ENCODE data around the gene CISH. TPM values are rescaled to one million over a fixed set of nuclear protein-coding genes. Genes with fewer than 3 reads are reported as not detected.

The CISH gene
- total and polyA plus RNA-seq, 4 donors: 4.7 to 32.5 (median 24.3) TPM

DNA sequence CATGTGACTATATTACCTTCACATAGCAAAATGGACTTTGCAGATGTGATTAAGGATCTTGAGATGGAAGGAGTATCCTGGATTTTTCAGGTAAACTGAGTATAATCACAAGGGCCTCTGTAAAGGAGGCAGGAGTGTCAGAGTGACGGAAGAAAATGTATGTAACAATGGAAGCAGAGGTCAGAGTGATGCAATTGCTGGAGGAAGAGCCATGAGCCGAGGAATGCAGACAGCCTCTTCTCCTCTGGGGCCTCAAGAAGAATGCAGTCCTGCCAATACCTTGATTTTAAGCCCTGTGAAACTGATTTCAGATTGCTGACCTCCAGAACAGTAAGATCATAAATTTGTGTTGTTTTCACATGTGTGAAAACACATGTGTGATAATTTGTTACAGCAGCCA is 27.2 kb downstream of the CISH start (continued):
- TF ChIP-seq TAF1 (conservative IDR thresholded peaks at IDR 0.05): no peak
- TF ChIP-seq RXRA (IDR thresholded peaks at IDR 0.05): no peak

DNA sequence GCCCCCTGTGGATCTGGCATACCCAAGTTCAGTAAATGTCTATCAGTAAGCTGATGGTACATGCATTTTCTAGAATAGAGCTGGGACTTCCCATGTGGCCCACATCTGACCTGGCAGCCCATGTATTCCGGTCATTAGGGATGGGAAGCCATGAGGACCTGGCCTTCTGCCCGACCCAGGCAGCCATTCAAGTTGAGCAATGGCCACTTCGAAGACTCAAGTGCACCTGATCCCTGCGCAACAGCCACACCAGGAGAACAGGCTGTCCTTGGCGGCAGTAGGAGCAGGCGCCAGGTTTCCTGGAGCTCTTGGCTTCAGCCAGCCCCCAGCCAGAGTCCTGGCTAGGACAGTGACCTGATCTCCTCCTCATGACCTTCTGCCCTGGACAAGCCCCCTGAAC is 27.7 kb downstream of the CISH start:
- no peak overlapping the region for H3K4me3 ChIP-seq (ENCODE audit: low read depth in 1 of 3, low read length in 3 of 3)
- TF ChIP-seq FOXA1 (IDR thresholded peaks at IDR 0.05) (no peak), SP1 (IDR thresholded peaks at IDR 0.05) (peak; percentile 89), HNF4G (IDR thresholded peaks at IDR 0.05) (peak; percentile 47), RAD21 (IDR thresholded peaks at IDR 0.05) (peak in 1 of 2 donors; percentile 40), EGR1 (IDR thresholded peaks at IDR 0.05; ENCODE audit: low read depth in 2 of 2) (peak in 1 of 2 donors; percentile 84), NR2F2 (IDR thresholded peaks at IDR 0.05) (peak; percentile 35), RXRA (IDR thresholded peaks at IDR 0.05) (peak; percentile 97), HNF4A (conservative IDR thresholded peaks at IDR 0.05) (peak; percentile 82 to 85), JUND (IDR thresholded peaks at IDR 0.05) (peak; percentile 67 to 79), FOXA2 (IDR thresholded peaks at IDR 0.05) (peak; percentile 48), GABPA (IDR thresholded peaks at IDR 0.05 in 1 of 2, conservative IDR thresholded peaks at IDR 0.05 in 1 of 2) (no peak), YY1 (IDR thresholded peaks at IDR 0.05) (peak; percentile 96), TAF1 (conservative IDR thresholded peaks at IDR 0.05) (no peak)
- TF ChIP-seq, protein P1, sequence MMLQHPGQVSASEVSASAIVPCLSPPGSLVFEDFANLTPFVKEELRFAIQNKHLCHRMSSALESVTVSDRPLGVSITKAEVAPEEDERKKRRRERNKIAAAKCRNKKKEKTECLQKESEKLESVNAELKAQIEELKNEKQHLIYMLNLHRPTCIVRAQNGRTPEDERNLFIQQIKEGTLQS (IDR thresholded peaks at IDR 0.05): no peak
- TF ChIP-seq, protein P2, sequence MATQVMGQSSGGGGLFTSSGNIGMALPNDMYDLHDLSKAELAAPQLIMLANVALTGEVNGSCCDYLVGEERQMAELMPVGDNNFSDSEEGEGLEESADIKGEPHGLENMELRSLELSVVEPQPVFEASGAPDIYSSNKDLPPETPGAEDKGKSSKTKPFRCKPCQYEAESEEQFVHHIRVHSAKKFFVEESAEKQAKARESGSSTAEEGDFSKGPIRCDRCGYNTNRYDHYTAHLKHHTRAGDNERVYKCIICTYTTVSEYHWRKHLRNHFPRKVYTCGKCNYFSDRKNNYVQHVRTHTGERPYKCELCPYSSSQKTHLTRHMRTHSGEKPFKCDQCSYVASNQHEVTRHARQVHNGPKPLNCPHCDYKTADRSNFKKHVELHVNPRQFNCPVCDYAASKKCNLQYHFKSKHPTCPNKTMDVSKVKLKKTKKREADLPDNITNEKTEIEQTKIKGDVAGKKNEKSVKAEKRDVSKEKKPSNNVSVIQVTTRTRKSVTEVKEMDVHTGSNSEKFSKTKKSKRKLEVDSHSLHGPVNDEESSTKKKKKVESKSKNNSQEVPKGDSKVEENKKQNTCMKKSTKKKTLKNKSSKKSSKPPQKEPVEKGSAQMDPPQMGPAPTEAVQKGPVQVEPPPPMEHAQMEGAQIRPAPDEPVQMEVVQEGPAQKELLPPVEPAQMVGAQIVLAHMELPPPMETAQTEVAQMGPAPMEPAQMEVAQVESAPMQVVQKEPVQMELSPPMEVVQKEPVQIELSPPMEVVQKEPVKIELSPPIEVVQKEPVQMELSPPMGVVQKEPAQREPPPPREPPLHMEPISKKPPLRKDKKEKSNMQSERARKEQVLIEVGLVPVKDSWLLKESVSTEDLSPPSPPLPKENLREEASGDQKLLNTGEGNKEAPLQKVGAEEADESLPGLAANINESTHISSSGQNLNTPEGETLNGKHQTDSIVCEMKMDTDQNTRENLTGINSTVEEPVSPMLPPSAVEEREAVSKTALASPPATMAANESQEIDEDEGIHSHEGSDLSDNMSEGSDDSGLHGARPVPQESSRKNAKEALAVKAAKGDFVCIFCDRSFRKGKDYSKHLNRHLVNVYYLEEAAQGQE (IDR thresholded peaks at IDR 0.05): no peak
- TF ChIP-seq, protein P3, sequence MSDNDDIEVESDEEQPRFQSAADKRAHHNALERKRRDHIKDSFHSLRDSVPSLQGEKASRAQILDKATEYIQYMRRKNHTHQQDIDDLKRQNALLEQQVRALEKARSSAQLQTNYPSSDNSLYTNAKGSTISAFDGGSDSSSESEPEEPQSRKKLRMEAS (IDR thresholded peaks at IDR 0.05): peak; percentile 99
- TF ChIP-seq, protein P4, sequence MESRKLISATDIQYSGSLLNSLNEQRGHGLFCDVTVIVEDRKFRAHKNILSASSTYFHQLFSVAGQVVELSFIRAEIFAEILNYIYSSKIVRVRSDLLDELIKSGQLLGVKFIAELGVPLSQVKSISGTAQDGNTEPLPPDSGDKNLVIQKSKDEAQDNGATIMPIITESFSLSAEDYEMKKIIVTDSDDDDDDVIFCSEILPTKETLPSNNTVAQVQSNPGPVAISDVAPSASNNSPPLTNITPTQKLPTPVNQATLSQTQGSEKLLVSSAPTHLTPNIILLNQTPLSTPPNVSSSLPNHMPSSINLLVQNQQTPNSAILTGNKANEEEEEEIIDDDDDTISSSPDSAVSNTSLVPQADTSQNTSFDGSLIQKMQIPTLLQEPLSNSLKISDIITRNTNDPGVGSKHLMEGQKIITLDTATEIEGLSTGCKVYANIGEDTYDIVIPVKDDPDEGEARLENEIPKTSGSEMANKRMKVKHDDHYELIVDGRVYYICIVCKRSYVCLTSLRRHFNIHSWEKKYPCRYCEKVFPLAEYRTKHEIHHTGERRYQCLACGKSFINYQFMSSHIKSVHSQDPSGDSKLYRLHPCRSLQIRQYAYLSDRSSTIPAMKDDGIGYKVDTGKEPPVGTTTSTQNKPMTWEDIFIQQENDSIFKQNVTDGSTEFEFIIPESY (IDR thresholded peaks at IDR 0.05): no peak
- TF ChIP-seq, protein P5, sequence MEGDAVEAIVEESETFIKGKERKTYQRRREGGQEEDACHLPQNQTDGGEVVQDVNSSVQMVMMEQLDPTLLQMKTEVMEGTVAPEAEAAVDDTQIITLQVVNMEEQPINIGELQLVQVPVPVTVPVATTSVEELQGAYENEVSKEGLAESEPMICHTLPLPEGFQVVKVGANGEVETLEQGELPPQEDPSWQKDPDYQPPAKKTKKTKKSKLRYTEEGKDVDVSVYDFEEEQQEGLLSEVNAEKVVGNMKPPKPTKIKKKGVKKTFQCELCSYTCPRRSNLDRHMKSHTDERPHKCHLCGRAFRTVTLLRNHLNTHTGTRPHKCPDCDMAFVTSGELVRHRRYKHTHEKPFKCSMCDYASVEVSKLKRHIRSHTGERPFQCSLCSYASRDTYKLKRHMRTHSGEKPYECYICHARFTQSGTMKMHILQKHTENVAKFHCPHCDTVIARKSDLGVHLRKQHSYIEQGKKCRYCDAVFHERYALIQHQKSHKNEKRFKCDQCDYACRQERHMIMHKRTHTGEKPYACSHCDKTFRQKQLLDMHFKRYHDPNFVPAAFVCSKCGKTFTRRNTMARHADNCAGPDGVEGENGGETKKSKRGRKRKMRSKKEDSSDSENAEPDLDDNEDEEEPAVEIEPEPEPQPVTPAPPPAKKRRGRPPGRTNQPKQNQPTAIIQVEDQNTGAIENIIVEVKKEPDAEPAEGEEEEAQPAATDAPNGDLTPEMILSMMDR (IDR thresholded peaks at IDR 0.05; ENCODE audit: low read depth, low read length, missing input control): no peak
- peak overlapping the region; percentile 75 to 90 for H3K27ac ChIP-seq (ENCODE audit: low read depth in 1 of 2, low read length in 2 of 2)
- H3K9ac ChIP-seq (ENCODE audit: low read depth in 1 of 2, low read length in 2 of 2): no peak overlapping the region
- no peaks in the 10 kb centered on the region for H3K9me3 ChIP-seq (ENCODE audit: control insufficient read depth in 4 of 4, low read length in 3 of 4)
- no peaks in the 10 kb centered on the region for H3K27me3 ChIP-seq (ENCODE audit: control insufficient read depth in 4 of 4, insufficient read depth in 4 of 4, low read length in 3 of 4)
- WGBS: 35% methylated on average over 6 of the region's 6 CpGs
- DNase-seq (ENCODE audit: low spot score): no peak
- peaks cover 0 to 4% (median 0%) of the 10 kb centered on the region in 4 donors for H3K36me3 ChIP-seq (ENCODE audit: control insufficient read depth in 4 of 4, insufficient read depth in 3 of 4, low read depth in 1 of 4, low read length in 3 of 4)
- H3K4me1 ChIP-seq (ENCODE audit: control insufficient read depth in 4 of 4, insufficient read depth in 4 of 4, low read length in 3 of 4): peaks cover 52 to 94% (median 91%) of the 10 kb centered on the region in 4 donors

Measured in liver (tissue), 9 donors.